Cardiac muscle cell (in vitro differentiated cells and primary cell): ENCODE data around the gene SAMD4A. TPM values are rescaled to one million over a fixed set of nuclear protein-coding genes. Genes with fewer than 3 reads are reported as not detected.
A peak's percentile ranks its signal among the peaks of the same experiment; 100 is the strongest.

Experiments used
- DNase-seq, 2 donors: peaks; one replicate each; pipeline versions ENCODE4 v3.0.0 to v3.0.0-alpha.2; 2010 to 2017; ENCODE audit warnings: low read depth in 1 of 2, low spot score in 1 of 2
- H3K27ac ChIP-seq: fragments of 200-600 bp; sonication (generic); 2 replicates; pipeline ENCODE4 v1.5.1; 2016
- H3K27me3 ChIP-seq: fragments of 200-600 bp; sonication (generic); 2 replicates; pipeline ENCODE4 v1.6.0; 2016; ENCODE audit warnings: control low read depth
- H3K36me3 ChIP-seq: fragments of 200-600 bp; sonication (generic); 2 replicates; pipeline ENCODE4 v1.5.1; 2016; ENCODE audit warnings: control low read depth
- H3K4me1 ChIP-seq: fragments of 200-600 bp; sonication (generic); 2 replicates; pipeline ENCODE4 v1.8.1; 2017; ENCODE audit warnings: low read depth, mild to moderate bottlenecking, mixed run types
- H3K4me3 ChIP-seq: fragments of 200-600 bp; sonication (generic); 2 replicates; pipeline ENCODE4 v1.5.1; 2016; ENCODE audit warnings: mild to moderate bottlenecking
- H3K9me3 ChIP-seq: fragments of 200-600 bp; sonication (generic); 2 replicates; pipeline ENCODE4 v1.5.1; 2017; ENCODE audit warnings: low read depth, mild to moderate bottlenecking, control low read depth
- CTCF ChIP-seq: IDR thresholded peaks from 2 replicates; pipeline ENCODE4 v1.5.1; 2012; ENCODE audit warnings: low read depth, mild to moderate bottlenecking, low read length
- polyA plus RNA-seq: library from polyadenylated mRNA; unstranded; fragments of >200 nt; fragmentation: Nextera tagmentation; extraction: Ambion mirVana; gene quantifications from 2 replicates; pipeline ENCODE4 v1.2.1, GENCODE V29; 2016
- total RNA-seq: library from RNA; depleted of rRNA; stranded (reverse); fragments of >200 nt; gene quantifications from 2 replicates; pipeline ENCODE4 v1.2.3, GENCODE V29; 2016

SAMD4A gene
- total and polyA plus RNA-seq, 2 experiments from 2014 or later = 14.4 to 60.4 TPM

GRCh38 chr14:54579621-54580020 is 12.7 kb downstream of the SAMD4A start:
- no peaks in the 10 kb centered on the region for H3K27me3 ChIP-seq
- H3K9me3 ChIP-seq = no peaks in the 10 kb centered on the region
- peaks cover 3% of the 10 kb centered on the region for H3K36me3 ChIP-seq
- DNase-seq = peak in 1 of 2 donors; percentile 68
- H3K4me3 ChIP-seq = no peak overlapping the region
- peaks cover 37% of the 10 kb centered on the region for H3K4me1 ChIP-seq
- no peak for TF ChIP-seq CTCF
- H3K27ac ChIP-seq = no peak overlapping the region

- DNase-seq = no peak
- peaks cover 25% of the 10 kb centered on the region for H3K4me1 ChIP-seq
- H3K27me3 ChIP-seq = no peaks in the 10 kb centered on the region
- TF ChIP-seq CTCF = no peak
- peaks cover 3% of the 10 kb centered on the region for H3K36me3 ChIP-seq
- H3K4me3 ChIP-seq = no peak overlapping the region
- no peaks in the 10 kb centered on the region for H3K9me3 ChIP-seq
- H3K27ac ChIP-seq = no peak overlapping the region
These were observed 14.0 kb downstream of the SAMD4A start for GRCh38 chr14:54580933-54581332.

- Histone ChIP-seq H3K27ac (no peak overlapping the region), H3K9me3 (no peaks in the 10 kb centered on the region), H3K36me3 (peaks cover 3% of the 10 kb centered on the region), H3K27me3 (no peaks in the 10 kb centered on the region), H3K4me1 (peaks cover 13% of the 10 kb centered on the region), H3K4me3 (no peak overlapping the region)
- no peak for TF ChIP-seq CTCF
- no peak for DNase-seq
These were observed 15.4 kb downstream of the SAMD4A start for GRCh38 chr14:54582334-54582733.

GRCh38 chr14:54584097-54584496 is 17.2 kb downstream of the SAMD4A start:
- no peak overlapping the region for H3K4me3 ChIP-seq
- H3K27ac ChIP-seq = no peak overlapping the region
- no peaks in the 10 kb centered on the region for H3K36me3 ChIP-seq
- peaks cover 13% of the 10 kb centered on the region for H3K4me1 ChIP-seq
- no peaks in the 10 kb centered on the region for H3K27me3 ChIP-seq
- peak in 1 of 2 donors; percentile 30 for DNase-seq
- no peaks in the 10 kb centered on the region for H3K9me3 ChIP-seq
- TF ChIP-seq CTCF = no peak

- H3K36me3 ChIP-seq = no peaks in the 10 kb centered on the region
- DNase-seq = no peak
- no peak overlapping the region for H3K27ac ChIP-seq
- peaks cover 13% of the 10 kb centered on the region for H3K4me1 ChIP-seq
- H3K4me3 ChIP-seq = no peak overlapping the region
- no peaks in the 10 kb centered on the region for H3K27me3 ChIP-seq
- H3K9me3 ChIP-seq = no peaks in the 10 kb centered on the region
- TF ChIP-seq CTCF = no peak
These were observed 18.3 kb downstream of the SAMD4A start for GRCh38 chr14:54585214-54585613.

- no peak overlapping the region for H3K27ac ChIP-seq
- no peak for TF ChIP-seq CTCF
These were observed 22.1 kb downstream of the SAMD4A start for GRCh38 chr14:54589076-54589475.

More at GRCh38 chr14:54589076-54589475, 22.1 kb downstream of the SAMD4A start:
- H3K27me3 ChIP-seq = no peaks in the 10 kb centered on the region
- H3K36me3 ChIP-seq = no peaks in the 10 kb centered on the region
- H3K4me3 ChIP-seq = no peak overlapping the region
- H3K9me3 ChIP-seq = no peaks in the 10 kb centered on the region
- no peak for DNase-seq
- H3K4me1 ChIP-seq = peaks cover 4% of the 10 kb centered on the region
